HUES6 (cell line): ENCODE results near the gene SLC6A8.

Experiments used
- H3K27ac ChIP-seq: 2 replicates; pipeline ENCODE4 v1.7.0; 2013; ENCODE audit warnings: low read depth, mild to moderate bottlenecking, low read length, inconsistent platforms
- H3K27me3 ChIP-seq: 2 replicates; pipeline ENCODE4 v1.6.1; 2013; ENCODE audit warnings: low read length; ENCODE audit not compliant: control insufficient read depth, insufficient read depth
- H3K36me3 ChIP-seq: 2 replicates; pipeline ENCODE4 v1.6.1; 2013; ENCODE audit warnings: low read length; ENCODE audit not compliant: control insufficient read depth, insufficient read depth
- H3K4me1 ChIP-seq: 2 replicates; pipeline ENCODE4 v1.6.1; 2013; ENCODE audit warnings: low read length; ENCODE audit not compliant: control insufficient read depth, insufficient read depth
- H3K4me3 ChIP-seq: 2 replicates; pipeline ENCODE4 v1.5.1; 2013; ENCODE audit warnings: low read depth, low read length
- H3K9ac ChIP-seq: one replicate; pipeline ENCODE4 v1.6.1; 2013; ENCODE audit warnings: mild to moderate bottlenecking, low read length
- H3K9me3 ChIP-seq: 2 replicates; pipeline ENCODE4 v1.6.1; 2013; ENCODE audit warnings: low read depth, low read length; ENCODE audit not compliant: control insufficient read depth, insufficient read depth

The SLC6A8 gene

GRCh38 chrX:153649178-153649914, 38.4 kb upstream of the SLC6A8 start:
- Histone ChIP-seq H3K4me1 (peaks cover 12% of the 10 kb centered on the region; the same call in 1 of the 2 replicates), H3K27ac (no peak overlapping the region), H3K4me3 (no peak overlapping the region), H3K36me3 (no peaks in the 10 kb centered on the region), H3K9ac (no peak overlapping the region), H3K27me3 (peaks cover 52% of the 10 kb centered on the region), H3K9me3 (peaks cover 11% of the 10 kb centered on the region; the same call in 1 of the 2 replicates)

- Histone ChIP-seq H3K36me3 (no peaks in the 10 kb centered on the region), H3K4me3 (no peak overlapping the region), H3K9ac (no peak overlapping the region), H3K4me1 (peaks cover 5% of the 10 kb centered on the region; the same call in 1 of the 2 replicates), H3K9me3 (peaks cover 15% of the 10 kb centered on the region; the same call in 1 of the 2 replicates), H3K27me3 (peaks cover 44% of the 10 kb centered on the region), H3K27ac (no peak overlapping the region)
These were observed 37.6 kb upstream of the SLC6A8 start for GRCh38 chrX:153649915-153650782.

GRCh38 chrX:153650959-153651358, 36.8 kb upstream of the SLC6A8 start:
- H3K27ac ChIP-seq, result no peak overlapping the region
- peaks cover 15% of the 10 kb centered on the region; the same call in 1 of the 2 replicates for H3K9me3 ChIP-seq
- H3K4me1 ChIP-seq, result peaks cover 4% of the 10 kb centered on the region; the same call in 1 of the 2 replicates
- H3K9ac ChIP-seq, result no peak overlapping the region
- peaks cover 36% of the 10 kb centered on the region for H3K27me3 ChIP-seq
- no peaks in the 10 kb centered on the region for H3K36me3 ChIP-seq
- no peak overlapping the region for H3K4me3 ChIP-seq

- Histone ChIP-seq H3K36me3 (no peaks in the 10 kb centered on the region), H3K4me1 (peaks cover 2% of the 10 kb centered on the region; the same call in 1 of the 2 replicates), H3K4me3 (no peak overlapping the region), H3K9ac (no peak overlapping the region), H3K27me3 (peaks cover 29% of the 10 kb centered on the region), H3K27ac (no peak overlapping the region), H3K9me3 (peaks cover 15% of the 10 kb centered on the region; the same call in 1 of the 2 replicates)
These were observed 36.1 kb upstream of the SLC6A8 start for GRCh38 chrX:153651540-153652079.

GRCh38 chrX:153653556-153653955, 34.2 kb upstream of the SLC6A8 start:
- no peaks in the 10 kb centered on the region; the same call in 1 of the 2 replicates for H3K4me1 ChIP-seq
- H3K27ac ChIP-seq, result no peak overlapping the region
- no peak overlapping the region for H3K9ac ChIP-seq
- H3K36me3 ChIP-seq, result no peaks in the 10 kb centered on the region
- peaks cover 23% of the 10 kb centered on the region; the same call in 1 of the 2 replicates for H3K9me3 ChIP-seq
- peaks cover 10% of the 10 kb centered on the region for H3K27me3 ChIP-seq
- no peak overlapping the region for H3K4me3 ChIP-seq

- peaks cover 23% of the 10 kb centered on the region; the same call in 1 of the 2 replicates for H3K9me3 ChIP-seq
- H3K27ac ChIP-seq, result no peak overlapping the region
- H3K9ac ChIP-seq, result no peak overlapping the region
- peaks cover 11% of the 10 kb centered on the region for H3K27me3 ChIP-seq
- no peaks in the 10 kb centered on the region for H3K36me3 ChIP-seq
- H3K4me3 ChIP-seq, result no peak overlapping the region
- no peaks in the 10 kb centered on the region for H3K4me1 ChIP-seq
These were observed 30.6 kb upstream of the SLC6A8 start for GRCh38 chrX:153657161-153657560.

GRCh38 chrX:153659268-153659667, 28.5 kb upstream of the SLC6A8 start:
- Histone ChIP-seq H3K9me3 (peaks cover 18% of the 10 kb centered on the region; the same call in 1 of the 2 replicates), H3K36me3 (no peaks in the 10 kb centered on the region), H3K4me1 (no peaks in the 10 kb centered on the region), H3K4me3 (no peak overlapping the region), H3K27me3 (peaks cover 20% of the 10 kb centered on the region), H3K27ac (no peak overlapping the region), H3K9ac (no peak overlapping the region)

GRCh38 chrX:153662266-153662665, 25.5 kb upstream of the SLC6A8 start:
- H3K4me3 ChIP-seq, result peak overlapping the region; percentile 28
- H3K36me3 ChIP-seq, result no peaks in the 10 kb centered on the region
- no peaks in the 10 kb centered on the region for H3K4me1 ChIP-seq
- no peak overlapping the region for H3K27ac ChIP-seq
- peaks cover 41% of the 10 kb centered on the region for H3K27me3 ChIP-seq
- H3K9ac ChIP-seq, result no peak overlapping the region
- peaks cover 14% of the 10 kb centered on the region; the same call in 1 of the 2 replicates for H3K9me3 ChIP-seq

- H3K27ac ChIP-seq, result no peak overlapping the region
- no peak overlapping the region for H3K9ac ChIP-seq
- H3K4me3 ChIP-seq, result no peak overlapping the region
- peaks cover 47% of the 10 kb centered on the region for H3K27me3 ChIP-seq
- H3K9me3 ChIP-seq, result peaks cover 14% of the 10 kb centered on the region; the same call in 1 of the 2 replicates
- no peaks in the 10 kb centered on the region for H3K4me1 ChIP-seq
- H3K36me3 ChIP-seq, result no peaks in the 10 kb centered on the region
These were observed 21.9 kb upstream of the SLC6A8 start for GRCh38 chrX:153665726-153666306.

- H3K36me3 ChIP-seq, result no peaks in the 10 kb centered on the region
- no peaks in the 10 kb centered on the region for H3K4me1 ChIP-seq
- peak overlapping the region; percentile 46 for H3K4me3 ChIP-seq
- peak overlapping the region; percentile 39 for H3K9ac ChIP-seq
- H3K27me3 ChIP-seq, result peaks cover 36% of the 10 kb centered on the region; the same call in 1 of the 2 replicates
- H3K9me3 ChIP-seq, result peaks cover 22% of the 10 kb centered on the region; the same call in 1 of the 2 replicates
- H3K27ac ChIP-seq, result no peak overlapping the region
These were observed 20.3 kb upstream of the SLC6A8 start for GRCh38 chrX:153667281-153667955.
